Fibroblast of skin of right quadriceps (primary cell): ENCODE data around the gene CNPPD1.

ENCODE experiments used
- DNase-seq: peaks from one replicate; pipeline ENCODE4 v3.0.0-alpha.2; 2013

Gene CNPPD1

DNA sequence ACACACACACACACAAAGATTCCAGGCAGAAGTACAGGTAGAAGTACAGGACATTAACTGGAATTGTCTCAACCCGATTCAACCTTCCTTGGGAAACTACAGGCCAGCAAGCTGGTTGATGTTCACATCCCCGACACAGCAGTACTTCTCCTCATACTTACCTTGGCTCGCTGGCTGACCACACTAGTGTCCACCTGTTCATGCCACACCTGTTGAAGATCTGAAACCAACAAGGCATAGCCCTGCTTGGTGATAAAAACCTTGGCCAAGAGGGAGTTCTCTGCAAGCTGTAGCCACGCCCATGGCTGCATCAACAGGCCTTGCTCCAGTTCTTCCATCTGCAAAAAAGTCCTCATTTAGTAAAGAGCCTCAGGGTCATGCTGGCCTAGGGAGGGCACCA, 18.7 kb downstream of the CNPPD1 start:
- no peak for DNase-seq

DNA sequence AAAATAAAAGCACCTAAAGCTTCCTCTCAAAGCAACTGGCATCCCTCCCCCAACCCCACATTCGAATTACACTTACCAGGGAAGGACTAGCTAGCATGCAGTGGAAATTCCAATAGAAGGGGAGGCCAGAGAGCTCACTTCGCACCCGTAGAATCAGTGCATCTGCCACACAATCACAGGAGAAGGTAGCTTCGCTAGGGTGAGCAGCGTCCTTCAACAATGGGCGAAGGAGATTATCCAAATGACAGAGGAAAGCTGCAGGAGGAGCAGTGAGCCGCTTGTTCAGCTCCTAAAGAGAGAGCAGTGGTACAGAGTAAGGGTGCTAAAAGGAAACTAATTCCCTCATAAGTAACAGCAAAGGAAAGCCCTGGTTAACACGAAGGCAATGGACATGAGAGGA, 19.3 kb downstream of the CNPPD1 start:
- no peak for DNase-seq

DNA sequence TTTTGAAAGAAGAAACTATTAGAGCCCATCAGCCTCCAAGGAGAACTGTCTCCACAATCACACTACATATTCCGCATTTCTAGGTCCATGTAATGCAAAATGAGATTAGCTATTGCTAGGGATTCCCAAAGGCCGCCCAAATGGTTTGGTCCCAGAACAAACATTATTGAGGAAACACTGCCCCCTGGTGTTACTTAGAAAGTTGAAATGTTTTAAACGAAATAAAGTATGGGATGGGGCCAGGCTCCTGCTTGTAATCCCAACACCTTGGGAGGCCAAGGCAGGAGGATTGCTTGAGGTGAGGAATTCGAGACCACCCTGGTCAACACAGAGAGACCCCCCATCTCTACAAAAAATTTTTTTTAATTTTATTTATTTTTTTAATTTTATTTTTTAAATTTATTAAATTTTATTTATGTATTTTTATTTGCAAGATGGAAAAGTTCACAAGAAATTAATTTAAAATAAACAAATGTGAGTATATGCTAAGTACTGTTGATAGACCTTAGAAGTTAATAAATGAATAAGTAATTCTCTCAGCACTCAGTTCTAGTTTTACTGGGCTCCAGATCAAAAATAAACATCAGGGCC, 21.6 kb downstream of the CNPPD1 start:
- peak; percentile 71 for DNase-seq

DNA sequence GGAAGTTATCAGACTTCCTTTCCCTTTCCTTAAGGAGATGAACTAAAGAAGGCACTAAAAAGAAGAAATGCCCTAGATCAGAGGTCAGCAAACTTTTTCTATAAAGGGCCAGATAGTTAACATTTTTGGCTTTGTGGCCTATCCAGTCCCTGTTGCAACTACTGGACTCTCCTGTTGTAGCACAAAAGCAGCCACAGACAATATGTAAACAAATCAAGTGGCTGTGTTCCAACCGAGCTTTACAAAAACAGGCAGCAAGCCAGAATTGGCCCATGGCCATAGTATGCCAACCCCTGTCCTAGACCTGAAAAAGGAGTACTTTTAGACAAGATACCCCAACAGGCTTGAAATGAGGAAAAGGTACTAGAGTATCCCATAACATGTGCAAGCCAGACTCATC, 27.1 kb downstream of the CNPPD1 start:
- DNase-seq, result no peak

DNA sequence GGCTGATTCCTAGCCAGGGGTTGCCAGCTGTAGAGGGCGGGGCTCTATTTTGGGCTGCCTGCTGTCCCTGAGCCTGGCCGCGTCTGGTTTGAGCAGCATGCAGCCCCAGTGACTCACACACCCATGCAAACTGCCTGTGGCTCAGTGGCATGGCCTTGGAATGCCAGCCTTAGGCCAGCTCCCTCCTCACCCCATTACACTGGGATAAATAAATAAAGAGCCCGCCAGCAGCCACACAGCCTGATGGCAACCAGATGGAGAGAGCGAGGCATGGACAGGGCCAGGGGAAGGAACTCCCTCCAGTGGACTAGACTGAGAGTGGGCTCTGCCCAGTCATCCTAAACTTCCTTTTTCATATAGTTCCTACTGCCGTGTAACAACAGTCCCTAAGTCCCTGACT, 34.4 kb downstream of the CNPPD1 start:
- peak; percentile 50 for DNase-seq

DNA sequence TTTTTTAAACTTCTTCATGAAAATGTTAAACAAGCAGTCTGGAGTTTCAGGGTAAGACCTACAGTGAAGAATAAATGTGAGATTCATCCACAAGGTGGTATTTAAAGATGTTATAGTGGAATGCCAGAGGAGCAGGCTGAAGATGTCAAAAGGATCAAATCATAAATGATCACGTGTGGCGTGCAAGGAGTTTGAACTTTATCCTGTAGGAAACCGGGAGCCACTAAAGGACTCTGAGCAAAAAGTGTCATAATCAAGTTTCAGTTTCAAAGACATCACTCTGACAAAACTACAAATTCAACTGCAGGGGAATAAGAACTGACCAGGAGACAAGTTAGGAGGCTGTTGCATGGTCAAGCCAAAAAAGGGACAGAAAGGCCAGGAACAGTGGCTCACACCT, 36.0 kb downstream of the CNPPD1 start:
- no peak for DNase-seq

DNA sequence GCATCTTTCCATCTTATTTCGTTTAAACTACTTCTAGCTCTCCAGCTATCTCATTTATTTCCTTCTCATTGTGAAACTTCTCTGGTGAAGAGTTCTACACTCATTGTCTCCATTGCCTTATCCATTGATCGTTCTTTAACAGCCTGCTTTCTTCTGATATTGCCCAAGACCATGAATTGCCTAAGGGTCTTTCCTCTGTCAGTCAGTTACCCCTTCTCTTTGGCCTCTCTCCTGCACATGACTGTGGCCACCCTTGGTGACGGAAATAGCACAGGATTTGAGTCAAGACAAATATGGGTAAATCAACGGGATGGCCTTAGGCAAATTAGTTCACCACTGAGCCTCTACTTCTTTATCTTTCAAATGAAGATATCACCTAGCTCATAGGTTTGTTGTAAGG, 42.7 kb downstream of the CNPPD1 start:
- no peak for DNase-seq

DNA sequence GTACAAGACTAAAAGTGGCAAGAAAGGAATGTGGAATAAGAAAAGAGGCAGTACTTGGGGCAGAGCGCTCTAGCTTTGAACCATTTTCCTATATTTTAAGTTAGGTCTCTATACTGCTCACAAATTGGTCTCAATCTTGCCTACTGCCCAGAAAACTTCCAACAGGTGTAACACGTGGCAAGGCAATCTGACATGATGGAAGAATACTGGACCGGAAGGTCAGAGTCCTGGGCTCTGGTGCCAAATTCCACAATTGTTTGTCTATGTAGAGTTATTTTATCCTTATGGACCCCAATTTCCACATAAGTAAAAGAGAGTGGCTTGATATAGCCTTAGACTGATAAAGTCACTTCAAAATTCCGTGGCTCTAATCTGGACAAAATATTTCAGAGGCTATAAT, 45.0 kb downstream of the CNPPD1 start:
- DNase-seq, result no peak

DNA sequence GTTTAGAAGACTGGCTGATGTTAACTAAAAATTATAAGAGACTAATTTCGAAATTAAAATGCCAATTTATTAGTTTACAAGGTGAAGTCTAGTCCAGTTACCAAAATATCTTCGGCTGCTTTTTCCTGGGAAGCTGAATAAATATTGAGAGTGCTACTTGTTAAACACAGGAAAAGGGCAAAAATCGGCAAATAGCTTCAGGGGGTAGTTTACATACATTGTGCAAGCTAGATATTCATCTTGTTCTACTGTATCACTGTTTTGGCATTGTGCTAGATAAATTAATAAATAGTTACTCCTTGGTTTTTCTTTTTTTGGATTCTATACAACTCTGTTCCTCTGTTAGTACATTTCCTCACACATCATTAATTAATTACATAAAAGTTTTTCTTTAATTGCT, 45.4 kb downstream of the CNPPD1 start:
- no peak for DNase-seq

DNA sequence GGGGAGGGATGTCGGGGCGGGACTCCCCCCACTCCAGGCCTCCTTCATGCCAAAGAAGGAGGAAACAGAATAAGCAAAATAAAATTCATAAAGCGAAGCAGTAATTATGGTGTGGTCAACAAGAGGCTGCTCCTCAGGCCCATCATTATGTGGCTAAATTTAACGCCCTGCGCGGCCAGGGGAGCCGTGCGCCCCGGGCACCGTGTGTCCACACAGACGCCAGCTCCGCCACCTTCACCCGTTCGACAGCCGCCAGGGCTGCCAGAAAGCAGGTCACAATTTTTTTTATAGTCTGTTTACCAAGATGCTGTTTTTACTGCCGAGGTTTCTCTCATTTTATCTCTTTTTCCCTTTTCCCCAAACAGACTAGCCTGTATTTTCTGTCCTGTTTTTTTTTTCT, 47.1 kb downstream of the CNPPD1 start:
- DNase-seq, result no peak

DNA sequence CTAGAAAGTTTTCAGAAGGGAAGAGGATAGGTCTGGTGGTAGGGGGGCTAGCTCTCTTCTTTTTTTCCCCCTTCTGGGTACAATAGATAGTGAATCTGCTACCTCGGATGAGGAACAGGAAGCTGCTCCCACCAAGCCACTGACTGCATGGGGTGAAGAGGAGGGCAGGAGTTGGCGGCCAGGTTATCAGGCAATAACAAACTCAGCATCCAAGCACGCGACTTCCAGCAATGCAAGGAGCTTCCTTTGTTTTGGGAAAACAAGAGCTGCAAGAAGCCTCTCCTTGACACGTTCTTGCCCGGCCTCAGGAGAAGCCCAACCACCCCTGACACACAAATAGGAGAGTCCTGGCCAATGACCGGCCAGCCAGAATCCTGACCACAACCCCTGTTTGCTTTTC, 48.3 kb downstream of the CNPPD1 start:
- DNase-seq, result no peak

DNA sequence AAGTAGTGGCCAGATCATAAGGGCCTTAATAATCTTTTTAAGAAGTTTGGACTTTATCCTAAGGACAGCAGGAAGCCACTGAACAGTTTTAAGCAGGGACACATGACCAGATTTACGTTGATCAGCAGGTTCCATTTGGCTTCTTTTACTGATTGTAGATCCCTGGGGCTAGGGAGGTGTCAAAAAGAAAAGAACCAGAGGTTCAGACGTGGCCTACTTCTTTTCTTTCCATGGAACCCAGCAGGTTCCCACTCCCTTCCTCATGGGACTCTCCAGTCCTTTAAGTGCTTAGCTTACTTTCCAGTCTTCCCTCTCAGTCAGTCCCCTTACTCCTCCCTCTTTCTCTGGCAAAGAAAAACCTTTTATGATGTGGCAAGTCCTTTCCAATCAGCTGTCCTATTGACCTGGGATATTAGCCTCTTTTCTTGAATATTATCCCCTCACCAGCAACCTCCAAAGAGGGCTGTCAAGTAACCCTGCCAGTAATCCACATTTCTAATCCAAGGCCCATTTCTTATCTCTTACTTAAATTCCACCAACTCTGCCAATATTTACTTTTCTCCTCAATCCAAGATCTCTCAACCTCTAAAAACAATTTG, 49.6 kb downstream of the CNPPD1 start:
- DNase-seq, result no peak

DNA sequence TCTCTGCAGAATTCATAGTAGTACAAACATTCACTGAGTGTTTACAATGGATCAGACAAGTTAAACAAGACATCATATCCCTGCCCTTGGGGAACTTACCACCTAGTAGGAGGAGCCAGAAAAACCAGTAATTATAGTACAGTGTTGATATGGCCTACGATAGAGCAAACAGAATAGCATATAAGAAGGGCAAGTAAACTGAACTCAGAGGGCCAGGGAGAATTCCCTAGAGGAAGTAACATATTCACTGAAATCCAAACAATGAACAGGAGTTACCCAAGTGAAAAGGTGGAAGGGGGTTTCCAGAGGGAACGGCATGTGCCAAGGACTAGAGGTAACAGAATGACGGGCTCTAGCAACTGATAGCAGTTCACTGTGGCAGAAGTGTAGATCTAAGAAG, 50.2 kb downstream of the CNPPD1 start:
- no peak for DNase-seq

DNA sequence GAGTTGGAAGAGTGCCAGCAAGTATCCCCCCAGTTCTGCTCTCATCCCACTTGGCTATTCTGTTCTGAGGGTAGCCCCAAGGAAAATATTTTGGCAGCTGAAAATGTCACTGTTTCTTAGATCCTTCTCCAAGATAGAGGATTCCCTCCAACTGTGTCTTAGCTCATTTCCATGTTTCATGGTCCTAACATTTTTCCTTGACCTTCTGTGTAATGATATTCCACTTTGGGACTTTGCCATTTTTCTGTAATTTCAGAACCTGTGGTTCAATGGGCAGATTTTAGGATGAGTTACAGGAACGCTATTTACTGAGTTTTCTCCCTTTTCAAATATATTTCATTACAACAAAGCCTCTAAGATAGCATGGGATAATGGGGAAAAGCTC, 50.8 kb downstream of the CNPPD1 start:
- no peak for DNase-seq

DNA sequence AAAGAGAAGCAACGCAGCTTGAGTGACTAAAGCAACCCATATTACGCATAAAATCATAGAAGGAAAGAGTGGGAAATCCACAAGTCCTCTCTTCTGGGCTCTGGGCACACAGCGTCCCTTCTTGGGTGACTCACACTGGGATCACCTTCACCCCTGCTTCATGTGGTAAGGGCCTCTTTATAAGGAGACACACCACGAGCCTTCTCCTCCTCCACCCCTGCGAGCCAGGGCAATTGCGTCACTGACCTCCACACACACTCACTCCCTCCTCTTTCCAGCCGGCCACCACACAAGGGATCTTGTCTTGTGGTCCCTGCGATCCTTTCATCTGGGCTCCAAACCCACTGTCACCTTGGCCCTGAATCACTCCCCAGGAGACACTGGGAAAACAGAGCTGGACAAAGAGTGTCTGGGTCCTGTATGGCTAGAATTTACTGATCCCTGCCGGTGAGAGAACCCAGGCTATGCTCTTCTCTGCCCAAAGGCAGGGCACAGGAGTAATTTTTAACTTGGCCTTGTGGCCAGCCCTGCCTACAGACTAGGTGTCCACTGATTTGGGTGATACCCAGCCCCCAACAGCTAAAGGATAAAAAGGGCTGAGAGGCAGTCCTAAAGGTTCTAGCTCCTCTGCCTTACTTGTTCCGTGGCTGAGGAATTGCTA, 51.4 kb downstream of the CNPPD1 start:
- peak; percentile 40 for DNase-seq

DNA sequence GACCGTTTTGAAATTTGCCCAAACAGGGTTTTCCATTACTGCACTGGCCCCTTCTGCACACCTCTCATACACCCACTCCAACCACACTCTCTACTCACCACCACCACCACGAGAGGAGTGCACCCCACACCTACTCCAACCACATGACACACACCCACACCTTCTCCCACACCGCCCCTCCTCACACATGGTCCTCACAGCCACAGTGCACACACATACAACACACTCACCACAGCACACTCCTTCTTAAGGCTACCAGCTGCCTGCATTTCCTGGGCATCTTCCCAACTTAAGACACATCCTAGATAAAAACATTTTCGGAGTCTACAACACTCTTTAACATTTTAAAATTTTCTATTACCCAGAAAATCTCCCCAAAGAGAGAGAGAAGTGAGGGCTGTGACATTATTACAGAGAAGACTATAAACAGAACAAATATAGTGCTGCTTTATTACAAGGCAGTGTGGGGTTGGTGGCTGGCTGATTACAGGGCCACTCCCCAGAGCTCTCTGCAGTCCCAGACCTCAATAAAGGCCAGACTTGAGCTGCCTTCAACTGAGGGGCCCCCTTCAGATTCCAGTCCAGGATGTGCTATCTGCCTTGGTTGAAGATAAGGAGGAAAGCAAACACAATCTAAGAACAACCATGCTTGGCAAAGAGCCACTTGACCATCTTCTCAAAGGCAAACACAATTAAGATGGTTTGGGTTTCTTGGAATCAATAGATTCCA, 52.2 kb downstream of the CNPPD1 start:
- no peak for DNase-seq

DNA sequence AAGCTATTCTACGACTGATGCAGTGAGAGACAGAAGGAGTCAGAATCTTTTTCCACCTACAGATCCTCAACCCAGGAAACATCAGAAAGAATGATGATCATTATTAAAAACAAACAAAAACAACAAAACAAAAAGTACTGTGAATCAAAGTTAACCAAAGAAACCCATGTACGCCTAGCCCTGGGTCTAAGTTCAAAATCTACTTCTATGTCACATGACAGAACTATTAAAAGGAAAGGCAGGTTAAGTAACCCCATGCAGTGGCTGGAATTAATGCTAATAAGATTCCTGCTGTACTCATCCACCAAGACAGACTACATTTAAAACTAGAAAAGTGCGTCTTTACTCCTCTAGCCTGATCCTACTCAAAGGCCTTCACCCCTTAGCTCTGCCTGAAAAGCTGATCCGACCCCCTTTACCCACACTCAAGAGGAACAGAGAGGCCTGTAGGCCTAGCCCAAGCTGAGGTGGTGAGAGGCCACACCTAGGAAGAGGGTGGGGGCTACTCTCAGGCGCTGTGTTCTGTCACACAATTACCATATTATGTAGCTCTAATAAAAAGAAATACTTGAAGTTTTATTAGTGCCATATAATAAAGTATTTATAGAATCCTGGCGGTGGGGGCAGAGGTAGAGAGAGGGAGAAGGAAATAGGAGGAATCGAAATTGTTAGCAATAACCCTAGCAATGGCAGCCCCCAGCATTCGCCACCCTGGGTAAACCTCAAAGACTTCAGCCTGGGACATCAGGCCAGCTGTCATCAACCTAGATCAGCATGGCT, 53.2 kb downstream of the CNPPD1 start:
- no peak for DNase-seq

DNA sequence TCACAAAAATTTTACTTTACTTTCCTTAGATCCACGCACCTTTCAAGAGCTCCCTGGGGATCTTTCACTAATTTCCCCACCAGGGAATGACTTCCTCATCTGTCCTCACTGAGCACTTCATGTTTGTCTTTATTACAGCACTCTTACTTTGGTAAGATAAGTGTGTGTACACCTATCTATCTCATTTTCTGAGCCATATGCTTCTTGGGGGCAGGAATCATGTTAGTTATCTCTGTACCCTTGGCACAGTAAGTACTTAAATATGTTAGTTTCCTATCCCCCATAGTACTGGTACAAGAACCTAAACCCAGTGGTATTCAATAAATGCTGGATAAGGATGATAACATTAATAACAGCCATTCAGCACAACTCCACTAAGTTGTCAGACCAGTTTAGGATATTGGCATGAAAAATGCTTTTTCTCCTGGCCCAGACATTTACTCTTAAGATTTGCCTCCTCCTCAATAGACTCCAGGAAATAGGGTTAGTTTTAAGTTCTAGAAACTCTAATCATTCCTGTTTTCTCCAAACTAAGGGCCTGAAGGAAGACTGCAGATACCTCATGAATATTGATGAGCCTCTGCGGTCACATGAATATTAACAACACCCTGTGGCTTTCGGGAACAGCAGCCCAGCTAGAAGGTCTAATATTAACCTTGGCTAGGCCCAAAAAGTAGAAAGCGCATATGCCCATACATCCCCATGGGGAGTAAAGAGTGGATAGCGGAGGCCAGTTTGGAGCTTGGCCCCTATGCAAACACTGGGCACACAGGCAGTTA, 54.3 kb downstream of the CNPPD1 start:
- DNase-seq, result no peak
